Measurements from ENCODE around the gene HIBADH.
"Not testable (repeated sequence)": the region's sequence is repeated elsewhere in the genome, so short reads cannot be mapped to it uniquely, and the experiment has no call there.

GRCh38 chr7:27639048-27639447 is 23.6 kb downstream of the HIBADH start:
- TF ChIP-seq, protein P1, sequence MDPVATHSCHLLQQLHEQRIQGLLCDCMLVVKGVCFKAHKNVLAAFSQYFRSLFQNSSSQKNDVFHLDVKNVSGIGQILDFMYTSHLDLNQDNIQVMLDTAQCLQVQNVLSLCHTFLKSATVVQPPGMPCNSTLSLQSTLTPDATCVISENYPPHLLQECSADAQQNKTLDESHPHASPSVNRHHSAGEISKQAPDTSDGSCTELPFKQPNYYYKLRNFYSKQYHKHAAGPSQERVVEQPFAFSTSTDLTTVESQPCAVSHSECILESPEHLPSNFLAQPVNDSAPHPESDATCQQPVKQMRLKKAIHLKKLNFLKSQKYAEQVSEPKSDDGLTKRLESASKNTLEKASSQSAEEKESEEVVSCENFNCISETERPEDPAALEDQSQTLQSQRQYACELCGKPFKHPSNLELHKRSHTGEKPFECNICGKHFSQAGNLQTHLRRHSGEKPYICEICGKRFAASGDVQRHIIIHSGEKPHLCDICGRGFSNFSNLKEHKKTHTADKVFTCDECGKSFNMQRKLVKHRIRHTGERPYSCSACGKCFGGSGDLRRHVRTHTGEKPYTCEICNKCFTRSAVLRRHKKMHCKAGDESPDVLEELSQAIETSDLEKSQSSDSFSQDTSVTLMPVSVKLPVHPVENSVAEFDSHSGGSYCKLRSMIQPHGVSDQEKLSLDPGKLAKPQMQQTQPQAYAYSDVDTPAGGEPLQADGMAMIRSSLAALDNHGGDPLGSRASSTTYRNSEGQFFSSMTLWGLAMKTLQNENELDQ (tag by site-specific recombination; IDR thresholded peaks at IDR 0.05; ENCODE audit: low read depth), result not testable (repeated sequence)
- not testable (repeated sequence) for TF ChIP-seq CTCF (tag by site-specific recombination; IDR thresholded peaks at IDR 0.05); ZNF311 (tag by site-specific recombination; IDR thresholded peaks at IDR 0.05; ENCODE audit: borderline replicate concordance); ZNF529 (tag by site-specific recombination; IDR thresholded peaks at IDR 0.05; ENCODE audit: insufficient replicate concordance); ZBTB7A (tag by site-specific recombination; IDR thresholded peaks at IDR 0.05; ENCODE audit: low read depth); ZSCAN16 (tag by site-specific recombination; IDR thresholded peaks at IDR 0.05); HOXA7 (CRISPR knock-in tag; IDR thresholded peaks at IDR 0.05; ENCODE audit: borderline replicate concordance); KLF16 (tag by site-specific recombination; IDR thresholded peaks at IDR 0.05); ATF2 (tag by site-specific recombination; IDR thresholded peaks at IDR 0.05; ENCODE audit: low read depth)
- TF ChIP-seq, protein P2, sequence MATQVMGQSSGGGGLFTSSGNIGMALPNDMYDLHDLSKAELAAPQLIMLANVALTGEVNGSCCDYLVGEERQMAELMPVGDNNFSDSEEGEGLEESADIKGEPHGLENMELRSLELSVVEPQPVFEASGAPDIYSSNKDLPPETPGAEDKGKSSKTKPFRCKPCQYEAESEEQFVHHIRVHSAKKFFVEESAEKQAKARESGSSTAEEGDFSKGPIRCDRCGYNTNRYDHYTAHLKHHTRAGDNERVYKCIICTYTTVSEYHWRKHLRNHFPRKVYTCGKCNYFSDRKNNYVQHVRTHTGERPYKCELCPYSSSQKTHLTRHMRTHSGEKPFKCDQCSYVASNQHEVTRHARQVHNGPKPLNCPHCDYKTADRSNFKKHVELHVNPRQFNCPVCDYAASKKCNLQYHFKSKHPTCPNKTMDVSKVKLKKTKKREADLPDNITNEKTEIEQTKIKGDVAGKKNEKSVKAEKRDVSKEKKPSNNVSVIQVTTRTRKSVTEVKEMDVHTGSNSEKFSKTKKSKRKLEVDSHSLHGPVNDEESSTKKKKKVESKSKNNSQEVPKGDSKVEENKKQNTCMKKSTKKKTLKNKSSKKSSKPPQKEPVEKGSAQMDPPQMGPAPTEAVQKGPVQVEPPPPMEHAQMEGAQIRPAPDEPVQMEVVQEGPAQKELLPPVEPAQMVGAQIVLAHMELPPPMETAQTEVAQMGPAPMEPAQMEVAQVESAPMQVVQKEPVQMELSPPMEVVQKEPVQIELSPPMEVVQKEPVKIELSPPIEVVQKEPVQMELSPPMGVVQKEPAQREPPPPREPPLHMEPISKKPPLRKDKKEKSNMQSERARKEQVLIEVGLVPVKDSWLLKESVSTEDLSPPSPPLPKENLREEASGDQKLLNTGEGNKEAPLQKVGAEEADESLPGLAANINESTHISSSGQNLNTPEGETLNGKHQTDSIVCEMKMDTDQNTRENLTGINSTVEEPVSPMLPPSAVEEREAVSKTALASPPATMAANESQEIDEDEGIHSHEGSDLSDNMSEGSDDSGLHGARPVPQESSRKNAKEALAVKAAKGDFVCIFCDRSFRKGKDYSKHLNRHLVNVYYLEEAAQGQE (tag by site-specific recombination; IDR thresholded peaks at IDR 0.05), result not testable (repeated sequence)

Data from HEK293 (cell line).